HUES64 (cell line): ENCODE results near the gene TSC22D1.
A peak's percentile ranks its signal among the peaks of the same experiment; 100 is the strongest.

Experiments used
- H3K27ac ChIP-seq: 2 replicates; pipeline ENCODE4 v1.7.0; 2013; ENCODE audit warnings: low read depth, low read length, inconsistent platforms
- H3K27me3 ChIP-seq: 2 replicates; pipeline ENCODE4 v1.6.1; 2013; ENCODE audit warnings: mild to moderate bottlenecking, low read length; ENCODE audit not compliant: insufficient read depth
- H3K36me3 ChIP-seq: 2 replicates; pipeline ENCODE4 v1.6.1; 2013; ENCODE audit warnings: mild to moderate bottlenecking, low read length; ENCODE audit not compliant: insufficient read depth
- H3K4me1 ChIP-seq: 2 replicates; pipeline ENCODE4 v1.6.1; 2013; ENCODE audit warnings: mild to moderate bottlenecking, low read length, moderate library complexity; ENCODE audit not compliant: insufficient read depth
- H3K4me3 ChIP-seq: 2 replicates; pipeline ENCODE4 v1.5.1; 2013; ENCODE audit warnings: mild to moderate bottlenecking, low read length, moderate library complexity
- H3K9ac ChIP-seq: 2 replicates; pipeline ENCODE4 v1.6.1; 2013; ENCODE audit warnings: mild to moderate bottlenecking, low read depth, low read length
- H3K9me3 ChIP-seq: 2 replicates; pipeline ENCODE4 v1.6.1; 2013; ENCODE audit warnings: low read depth, low read length; ENCODE audit not compliant: insufficient read depth
- WGBS: fragments of 150-250, 120-280 bp; methylation state at CpG from one replicate; pipeline ENCODE4 v1.1.7; 2013; ENCODE audit warnings: missing lambda C conversion rate; 5-methylcytosine and 5-hydroxymethylcytosine counted together

Gene TSC22D1

GRCh38 chr13:44506251-44506650, 69.9 kb downstream of the TSC22D1 start:
- no peaks in the 10 kb centered on the region for H3K9me3 ChIP-seq
- H3K4me1 ChIP-seq, result peaks cover 21% of the 10 kb centered on the region
- no peaks in the 10 kb centered on the region for H3K27me3 ChIP-seq
- H3K4me3 ChIP-seq, result no peak overlapping the region
- H3K36me3 ChIP-seq, result no peaks in the 10 kb centered on the region; the same call in 1 of the 2 replicates
- H3K27ac ChIP-seq, result no peak overlapping the region
- WGBS, result 96% methylated on average over 3 of the region's 3 CpGs
- H3K9ac ChIP-seq, result no peak overlapping the region

GRCh38 chr13:44504116-44504515, 72.0 kb downstream of the TSC22D1 start:
- peaks cover 20% of the 10 kb centered on the region for H3K4me1 ChIP-seq
- H3K9me3 ChIP-seq, result no peaks in the 10 kb centered on the region
- H3K27me3 ChIP-seq, result no peaks in the 10 kb centered on the region
- H3K9ac ChIP-seq, result no peak overlapping the region
- WGBS, result 94% methylated on average over 4 of the region's 4 CpGs
- H3K36me3 ChIP-seq, result no peaks in the 10 kb centered on the region; the same call in 1 of the 2 replicates
- no peak overlapping the region for H3K4me3 ChIP-seq
- H3K27ac ChIP-seq, result no peak overlapping the region

GRCh38 chr13:44498969-44499368, 77.2 kb downstream of the TSC22D1 start:
- no peaks in the 10 kb centered on the region for H3K27me3 ChIP-seq
- H3K4me3 ChIP-seq, result no peak overlapping the region
- H3K4me1 ChIP-seq, result no peaks in the 10 kb centered on the region
- no peak overlapping the region for H3K9ac ChIP-seq
- H3K9me3 ChIP-seq, result no peaks in the 10 kb centered on the region
- H3K27ac ChIP-seq, result no peak overlapping the region
- no peaks in the 10 kb centered on the region; the same call in 1 of the 2 replicates for H3K36me3 ChIP-seq

GRCh38 chr13:44498502-44498901, 77.6 kb downstream of the TSC22D1 start:
- 0 out of 2 replicates have a peak, but pooled peaks cover 3% of the 10 kb centered on the region for H3K4me1 ChIP-seq
- H3K27ac ChIP-seq, result no peak overlapping the region
- H3K36me3 ChIP-seq, result no peaks in the 10 kb centered on the region; the same call in 1 of the 2 replicates
- WGBS, result 97% methylated on average over 3 of the region's 3 CpGs
- no peak overlapping the region for H3K9ac ChIP-seq
- H3K4me3 ChIP-seq, result no peak overlapping the region
- no peaks in the 10 kb centered on the region for H3K27me3 ChIP-seq
- H3K9me3 ChIP-seq, result no peaks in the 10 kb centered on the region

DNA sequence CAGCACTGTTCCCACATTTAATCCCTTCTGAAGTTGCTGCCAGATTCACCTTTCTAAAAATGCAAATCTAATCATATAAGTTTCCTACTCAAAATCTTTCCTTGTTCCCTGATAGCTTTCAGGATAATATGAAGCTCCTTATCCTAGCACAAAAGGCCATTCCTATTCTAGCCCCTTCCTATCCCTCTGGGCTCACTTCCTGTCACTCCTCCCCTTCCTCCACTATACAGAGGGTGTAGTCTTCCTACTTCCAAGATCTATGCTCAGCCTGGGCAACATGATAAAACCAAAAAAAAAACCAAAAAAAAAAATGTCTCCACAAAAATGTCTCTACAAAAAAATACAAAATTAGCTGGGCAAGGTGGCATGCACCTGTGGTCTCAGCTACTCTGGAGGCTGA, 78.3 kb downstream of the TSC22D1 start:
- H3K27me3 ChIP-seq, result no peaks in the 10 kb centered on the region
- H3K36me3 ChIP-seq, result no peaks in the 10 kb centered on the region; the same call in 1 of the 2 replicates
- no peak overlapping the region for H3K27ac ChIP-seq
- H3K9me3 ChIP-seq, result no peaks in the 10 kb centered on the region
- H3K4me3 ChIP-seq, result no peak overlapping the region
- peaks cover 10% of the 10 kb centered on the region for H3K4me1 ChIP-seq
- no peak overlapping the region for H3K9ac ChIP-seq

DNA sequence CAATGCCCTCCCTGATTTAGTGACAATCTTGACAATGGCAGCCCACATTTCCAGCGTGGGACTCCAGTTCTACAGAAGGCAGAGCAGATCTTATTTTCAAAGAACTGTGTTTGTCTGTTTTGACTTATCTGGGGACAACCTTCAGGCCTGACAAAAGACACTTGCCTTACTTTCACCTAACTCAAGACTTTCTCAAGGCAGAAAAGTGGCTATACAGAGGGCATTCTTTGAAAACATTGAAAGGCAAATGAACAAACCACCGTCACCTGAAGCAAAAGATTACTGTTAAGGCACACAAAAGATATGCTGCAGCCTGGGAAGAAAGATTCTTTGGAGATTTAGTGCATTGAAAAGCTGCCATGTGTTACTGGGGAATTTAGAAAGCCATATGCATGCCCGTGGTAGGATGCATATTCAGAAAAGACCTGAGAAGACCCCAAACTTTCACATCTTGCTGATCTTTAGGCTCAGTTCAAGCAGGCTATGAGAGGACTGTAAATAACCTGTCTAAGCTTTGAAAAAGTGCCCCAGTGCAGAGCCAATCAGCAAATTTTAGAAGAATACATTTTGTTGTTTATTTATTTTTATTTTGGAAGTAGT, 82.8 kb downstream of the TSC22D1 start:
- no peaks in the 10 kb centered on the region for H3K9me3 ChIP-seq
- 0 out of 2 replicates have a peak overlapping the region, but pooled peaks have one; percentile 31 for H3K9ac ChIP-seq
- no peak overlapping the region for H3K4me3 ChIP-seq
- no peaks in the 10 kb centered on the region for H3K27me3 ChIP-seq
- peaks cover 15% of the 10 kb centered on the region for H3K4me1 ChIP-seq
- H3K36me3 ChIP-seq, result no peaks in the 10 kb centered on the region
- WGBS, result 50% methylated on average over 3 of the region's 3 CpGs
- peak overlapping the region; percentile 95 for H3K27ac ChIP-seq

DNA sequence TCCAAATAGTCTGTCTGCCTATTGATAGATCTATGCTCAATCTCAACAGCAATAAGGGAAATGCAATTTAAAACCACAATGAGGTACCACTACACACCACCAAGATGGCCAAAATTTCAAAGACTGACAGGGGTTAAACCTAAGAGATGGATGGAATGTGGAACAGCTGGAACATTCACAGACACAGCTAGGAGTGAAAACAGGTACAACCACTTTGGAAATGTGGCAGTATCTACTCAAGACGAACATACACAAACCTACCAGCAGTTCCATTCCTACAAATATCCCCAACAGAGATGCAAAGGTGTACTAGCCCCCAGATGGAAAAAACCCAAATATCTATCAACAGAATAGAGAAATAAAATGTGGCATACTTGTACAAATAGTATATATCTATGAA, 86.4 kb downstream of the TSC22D1 start:
- peaks cover 15% of the 10 kb centered on the region for H3K4me1 ChIP-seq
- H3K27me3 ChIP-seq, result no peaks in the 10 kb centered on the region
- no peak overlapping the region for H3K27ac ChIP-seq
- H3K36me3 ChIP-seq, result no peaks in the 10 kb centered on the region
- H3K4me3 ChIP-seq, result no peak overlapping the region
- no peaks in the 10 kb centered on the region for H3K9me3 ChIP-seq
- no peak overlapping the region for H3K9ac ChIP-seq
- WGBS, result 78% methylated on average over 1 of the region's 1 CpG

- 95% methylated on average over 1 of the region's 1 CpG for WGBS
- Histone ChIP-seq H3K27me3 (no peaks in the 10 kb centered on the region), H3K36me3 (no peaks in the 10 kb centered on the region), H3K27ac (no peak overlapping the region), H3K9ac (no peak overlapping the region), H3K4me1 (peaks cover 6% of the 10 kb centered on the region), H3K4me3 (no peak overlapping the region), H3K9me3 (no peaks in the 10 kb centered on the region)
Measured at GRCh38 chr13:44487989-44488388, 88.1 kb downstream of the TSC22D1 start.

DNA sequence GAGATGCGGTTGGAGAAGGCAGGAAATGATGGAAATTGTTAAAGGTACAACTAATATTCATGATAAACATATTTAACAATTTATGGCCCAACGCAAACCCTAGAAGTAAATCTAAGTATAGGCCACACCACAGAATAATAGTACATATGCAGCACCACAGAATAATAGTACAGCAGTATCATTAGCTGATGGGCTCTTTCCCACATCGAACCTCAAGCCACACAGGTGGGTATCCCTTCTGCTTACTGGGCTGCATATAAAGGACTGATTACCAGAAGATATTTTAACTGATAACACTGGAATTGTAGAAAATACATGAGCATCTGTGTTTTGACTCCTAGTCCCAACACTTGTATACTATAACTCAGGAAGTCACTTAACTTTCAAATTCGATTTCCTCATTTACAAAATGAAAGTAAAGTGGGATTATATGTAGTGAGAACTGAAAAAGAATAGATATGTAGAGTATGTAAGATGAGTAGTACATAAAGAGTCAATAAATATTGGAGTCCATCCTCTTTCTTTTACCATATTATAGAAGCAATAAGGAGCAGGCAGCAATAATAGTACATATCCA, 91.5 kb downstream of the TSC22D1 start:
- no peak overlapping the region for H3K9ac ChIP-seq
- H3K4me3 ChIP-seq, result no peak overlapping the region
- H3K27ac ChIP-seq, result no peak overlapping the region
- no peaks in the 10 kb centered on the region for H3K27me3 ChIP-seq
- no peaks in the 10 kb centered on the region for H3K36me3 ChIP-seq
- H3K9me3 ChIP-seq, result no peaks in the 10 kb centered on the region
- 92% methylated on average over 2 of the region's 4 CpGs for WGBS
- no peaks in the 10 kb centered on the region for H3K4me1 ChIP-seq

DNA sequence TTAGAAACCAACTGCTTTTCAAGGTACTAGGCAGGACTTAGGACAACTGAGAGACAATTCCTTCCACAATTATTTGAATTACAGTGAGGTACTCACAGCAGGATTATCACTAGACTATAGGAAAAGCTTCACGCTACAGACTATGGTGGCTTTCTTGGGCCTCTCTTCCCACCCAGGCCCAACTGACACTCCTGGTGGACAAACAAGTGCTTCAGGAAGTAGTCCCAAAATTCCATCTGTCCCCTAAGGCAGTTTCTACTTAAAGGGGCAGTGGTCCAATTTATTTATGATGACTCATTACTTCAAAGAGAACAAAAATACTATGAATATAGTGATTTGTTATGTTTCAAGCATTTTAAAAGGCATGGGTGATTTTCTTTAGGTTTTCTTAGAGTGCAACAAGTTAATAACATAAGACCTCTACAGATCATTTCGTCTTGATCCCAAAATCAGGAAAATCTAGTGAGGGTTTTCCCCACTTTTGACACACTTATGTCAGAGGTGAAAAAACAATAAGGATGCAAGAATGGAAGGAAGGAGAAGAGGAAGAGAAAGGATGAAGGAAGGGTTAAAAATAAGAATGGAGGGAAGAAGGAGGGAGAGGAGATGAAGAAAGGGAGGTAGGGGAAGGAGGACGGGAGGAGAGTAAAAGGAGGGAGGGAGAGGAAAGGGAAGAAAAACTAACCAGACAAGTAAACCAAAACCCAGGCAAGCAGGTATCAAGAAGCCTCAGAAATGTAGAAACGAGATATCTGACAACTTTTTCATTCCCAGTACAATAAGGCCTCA, 101.8 kb downstream of the TSC22D1 start:
- peak overlapping the region; percentile 54 for H3K27ac ChIP-seq

GRCh38 chr13:44471686-44472085, 104.4 kb downstream of the TSC22D1 start:
- H3K4me3 ChIP-seq, result no peak overlapping the region
- H3K9me3 ChIP-seq, result no peaks in the 10 kb centered on the region
- H3K4me1 ChIP-seq, result peaks cover 21% of the 10 kb centered on the region
- H3K36me3 ChIP-seq, result no peaks in the 10 kb centered on the region
- 86% methylated on average over 1 of the region's 1 CpG for WGBS
- no peak overlapping the region for H3K9ac ChIP-seq
- H3K27ac ChIP-seq, result no peak overlapping the region
- no peaks in the 10 kb centered on the region for H3K27me3 ChIP-seq

More for the DNA sequence above, 101.8 kb downstream of the TSC22D1 start:
- Histone ChIP-seq H3K4me1 (peaks cover 21% of the 10 kb centered on the region), H3K9me3 (no peaks in the 10 kb centered on the region), H3K36me3 (no peaks in the 10 kb centered on the region), H3K9ac (no peak overlapping the region), H3K27me3 (no peaks in the 10 kb centered on the region), H3K4me3 (no peak overlapping the region)
- WGBS, result 64% methylated on average over 3 of the region's 4 CpGs
